22Rv1 (cell line): ENCODE data around the gene ARFGAP3.

Experiments used
- ZFX ChIP-seq: fragments of 450-650 bp; IDR thresholded peaks from 2 replicates; pipeline ENCODE4 v1.6.1; 2017; ENCODE audit warnings: antibody characterized with exemption, borderline replicate concordance
- TF ChIP-seq, protein P1 (sequence below): fragments of 450-650 bp; IDR thresholded peaks from 2 replicates; pipeline ENCODE4 v1.5.1; 2017; ENCODE audit warnings: mild to moderate bottlenecking

DNA sequence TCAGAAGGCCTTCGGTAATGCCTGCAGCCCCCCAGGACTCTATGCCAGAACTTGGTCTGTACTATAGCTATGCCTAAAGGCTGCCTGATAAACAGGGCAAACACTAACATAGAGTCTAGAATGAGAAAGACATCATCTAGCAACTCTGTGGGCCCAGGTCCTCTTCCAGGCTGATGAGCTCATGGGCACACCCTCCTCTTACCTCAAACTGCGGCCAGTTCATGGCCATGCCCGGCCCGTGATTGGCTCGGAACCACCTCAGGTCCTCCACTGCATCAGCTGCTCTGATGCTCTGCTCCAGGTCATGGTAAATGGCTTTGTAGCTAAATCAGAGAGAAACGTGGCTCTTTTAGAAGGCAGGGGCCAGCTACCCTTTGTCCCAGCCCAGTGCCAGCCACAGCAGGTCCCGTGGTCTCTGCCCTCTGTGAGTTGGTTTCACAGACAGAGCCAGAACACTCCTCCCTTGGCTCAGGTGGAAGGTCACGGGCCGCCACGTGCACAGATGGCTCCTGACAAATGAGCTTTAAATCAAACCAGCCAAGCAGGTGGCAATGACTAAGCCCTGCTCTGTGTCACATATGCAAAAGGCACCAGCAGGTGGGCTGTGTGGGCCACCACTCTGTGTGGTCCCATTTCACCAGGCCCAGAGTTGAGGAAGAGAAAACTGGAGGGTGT lies 25.0 kb upstream of the ARFGAP3 start:
- TF ChIP-seq, protein P1, sequence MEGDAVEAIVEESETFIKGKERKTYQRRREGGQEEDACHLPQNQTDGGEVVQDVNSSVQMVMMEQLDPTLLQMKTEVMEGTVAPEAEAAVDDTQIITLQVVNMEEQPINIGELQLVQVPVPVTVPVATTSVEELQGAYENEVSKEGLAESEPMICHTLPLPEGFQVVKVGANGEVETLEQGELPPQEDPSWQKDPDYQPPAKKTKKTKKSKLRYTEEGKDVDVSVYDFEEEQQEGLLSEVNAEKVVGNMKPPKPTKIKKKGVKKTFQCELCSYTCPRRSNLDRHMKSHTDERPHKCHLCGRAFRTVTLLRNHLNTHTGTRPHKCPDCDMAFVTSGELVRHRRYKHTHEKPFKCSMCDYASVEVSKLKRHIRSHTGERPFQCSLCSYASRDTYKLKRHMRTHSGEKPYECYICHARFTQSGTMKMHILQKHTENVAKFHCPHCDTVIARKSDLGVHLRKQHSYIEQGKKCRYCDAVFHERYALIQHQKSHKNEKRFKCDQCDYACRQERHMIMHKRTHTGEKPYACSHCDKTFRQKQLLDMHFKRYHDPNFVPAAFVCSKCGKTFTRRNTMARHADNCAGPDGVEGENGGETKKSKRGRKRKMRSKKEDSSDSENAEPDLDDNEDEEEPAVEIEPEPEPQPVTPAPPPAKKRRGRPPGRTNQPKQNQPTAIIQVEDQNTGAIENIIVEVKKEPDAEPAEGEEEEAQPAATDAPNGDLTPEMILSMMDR, result no peak
- no peak for TF ChIP-seq ZFX
